Pericardium fibroblast (primary cell): Measurements from ENCODE around the gene OR52J3. TPM values are rescaled to one million over a fixed set of nuclear protein-coding genes. Genes with fewer than 3 reads are reported as not detected.

ENCODE experiments used
- total RNA-seq: library from RNA; depleted of rRNA; stranded (reverse); fragments of >200 nt; gene quantifications from 2 replicates; pipeline ENCODE4 v1.2.3, GENCODE V29; 2015

The OR52J3 gene
- not detected in 2 replicates for total RNA-seq

DNA sequence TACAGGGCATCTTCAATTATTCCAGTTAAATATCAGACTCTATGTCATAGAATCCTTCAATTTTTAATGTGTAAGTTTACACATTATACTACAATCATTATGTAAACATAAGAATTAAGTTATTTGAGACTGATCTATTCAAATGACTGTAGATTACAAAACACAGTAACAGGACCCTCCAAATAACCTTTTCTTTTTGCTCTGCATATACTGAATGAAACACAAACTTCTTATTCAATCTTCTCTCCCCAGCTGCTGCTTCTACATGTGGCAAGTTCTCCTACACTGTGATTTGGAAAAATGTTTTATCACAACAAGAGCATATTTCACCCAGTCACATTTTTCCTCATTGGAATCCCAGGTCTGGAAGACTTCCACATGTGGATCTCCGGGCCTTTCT is at the start of gene OR52J3:
TSS of gene OR52J3 (plus strand) at position 301 of the 400 bp plus-strand sequence. CDS start at position 301, 0 bp downstream.

GRCh38 chr11:5059391-5059790 is 13.1 kb downstream of the OR52J3 start, which contains the start of gene OR52E2:
OR52E2 (minus strand) TSS chr11:5059627; CDS start chr11:5059627, 0 bp downstream.

DNA sequence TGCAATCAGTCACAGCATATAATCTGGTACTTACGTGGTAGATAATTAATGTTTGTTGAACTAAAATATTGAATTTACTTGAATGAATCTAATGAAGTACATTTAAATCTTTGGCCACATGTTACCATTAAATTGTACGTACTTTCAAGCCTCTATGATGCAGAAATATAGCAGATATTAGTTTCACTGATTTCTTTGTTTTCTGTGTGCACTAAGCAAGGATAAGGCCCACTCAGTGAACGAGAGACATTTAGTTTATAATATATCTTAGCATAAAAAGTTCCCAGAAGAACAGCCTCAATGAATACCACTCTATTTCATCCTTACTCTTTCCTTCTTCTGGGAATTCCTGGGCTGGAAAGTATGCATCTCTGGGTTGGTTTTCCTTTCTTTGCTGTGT is 22.9 kb downstream of the OR52J3 start, which contains the start of gene OR52E1:
TSS of gene OR52E1 (plus strand) at position 301 of the 400 bp plus-strand sequence.

Other genes starting within 250 kb of the OR52J3 start
- gene OR52R1, start 242.1 kb upstream of the OR52J3 start, total RNA-seq = not detected in 2 replicates
- not detected in 2 replicates for gene OR51F2, start 225.2 kb upstream of the OR52J3 start, total RNA-seq
- gene OR51S1, start 197.3 kb upstream of the OR52J3 start, total RNA-seq = not detected in 2 replicates
- not detected in 2 replicates for gene OR51T1, start 164.6 kb upstream of the OR52J3 start, total RNA-seq
- not detected in 2 replicates for gene OR51A7, start 142.7 kb upstream of the OR52J3 start, total RNA-seq
- gene OR51G2, start 127.2 kb upstream of the OR52J3 start, total RNA-seq = not detected in 2 replicates
- not detected in 2 replicates for gene OR51G1, start 122.2 kb upstream of the OR52J3 start, total RNA-seq
- not detected in 2 replicates for gene OR51A4, start 98.9 kb upstream of the OR52J3 start, total RNA-seq
- gene OR51A2, start 90.8 kb upstream of the OR52J3 start, total RNA-seq = not detected in 2 replicates
- not detected in 2 replicates for gene OR51L1, start 51.7 kb upstream of the OR52J3 start, total RNA-seq
- not detected in 2 replicates for gene OR52E2, start 13.1 kb downstream of the OR52J3 start, total RNA-seq
- gene OR52E1, start 23.0 kb downstream of the OR52J3 start, total RNA-seq = not detected in 2 replicates
- not detected in 2 replicates for gene OR52A5, start 91.8 kb downstream of the OR52J3 start, total RNA-seq
- not detected in 2 replicates for gene OR52A1, start 108.2 kb downstream of the OR52J3 start, total RNA-seq
- gene OR51V1, start 154.2 kb downstream of the OR52J3 start, total RNA-seq = not detected in 2 replicates
- gene HBB, start 180.5 kb downstream of the OR52J3 start, total RNA-seq = not detected in 2 replicates
- gene HBD, start 188.0 kb downstream of the OR52J3 start, total RNA-seq = not detected in 2 replicates
- gene HBG1, start 203.3 kb downstream of the OR52J3 start, total RNA-seq = not detected in 2 replicates
- not detected in 2 replicates for gene HBG2, start 208.3 kb downstream of the OR52J3 start, total RNA-seq
- gene HBE1, start 223.4 kb downstream of the OR52J3 start, total RNA-seq = not detected in 2 replicates